RWPE2 (cell line): ENCODE measurements around the gene SMAD3.
"Not testable (repeated sequence)": the region's sequence is repeated elsewhere in the genome, so short reads cannot be mapped to it uniquely, and the experiment has no call there.

Experiments used
- ATAC-seq: fragments of 200-7000 bp; cut with Tn5 transposase; 3 replicates; pipeline ENCODE4 v1.9.1; 2021; ENCODE audit warnings: low read depth
- DNase-seq: peaks from one replicate; pipeline ENCODE4 v3.0.0-alpha.2; 2020; ENCODE audit warnings: low spot score
- H3K27ac ChIP-seq: fragments of 450-650 bp; 2 replicates; pipeline ENCODE4 v1.5.1; 2017; ENCODE audit warnings: mild to moderate bottlenecking; ENCODE audit not compliant: poor library complexity, severe bottlenecking
- H3K27me3 ChIP-seq: fragments of 250-450 bp; sonication (Bioruptor Pico); 2 replicates; pipeline ENCODE4 v1.5.1; 2021; ENCODE audit warnings: mild to moderate bottlenecking, moderate library complexity; ENCODE audit not compliant: insufficient read depth, poor library complexity, severe bottlenecking
- H3K36me3 ChIP-seq: fragments of 250-450 bp; sonication (Bioruptor Pico); 2 replicates; pipeline ENCODE4 v1.5.1; 2020; ENCODE audit warnings: low read depth, mild to moderate bottlenecking, moderate library complexity
- H3K4me1 ChIP-seq: fragments of 250-450 bp; sonication (Bioruptor Pico); 2 replicates; pipeline ENCODE4 v1.5.1; 2021; ENCODE audit warnings: mild to moderate bottlenecking, moderate library complexity; ENCODE audit not compliant: insufficient read depth, poor library complexity, severe bottlenecking
- H3K4me3 ChIP-seq: fragments of 250-450 bp; sonication (Bioruptor Pico); 2 replicates; pipeline ENCODE4 v1.5.1; 2021; ENCODE audit warnings: mild to moderate bottlenecking, moderate library complexity; ENCODE audit not compliant: severe bottlenecking
- H3K9me3 ChIP-seq: fragments of 250-450 bp; sonication (Bioruptor Pico); 2 replicates; pipeline ENCODE4 v1.5.1; 2021; ENCODE audit warnings: mild to moderate bottlenecking, moderate library complexity; ENCODE audit not compliant: severe bottlenecking
- TF ChIP-seq, protein P1 (sequence below): fragments of 450-650 bp; IDR thresholded peaks from one replicate; pipeline ENCODE4 v1.5.1; 2017; ENCODE audit warnings: mild to moderate bottlenecking, moderate library complexity; ENCODE audit not compliant: poor library complexity, severe bottlenecking

SMAD3 gene

DNA sequence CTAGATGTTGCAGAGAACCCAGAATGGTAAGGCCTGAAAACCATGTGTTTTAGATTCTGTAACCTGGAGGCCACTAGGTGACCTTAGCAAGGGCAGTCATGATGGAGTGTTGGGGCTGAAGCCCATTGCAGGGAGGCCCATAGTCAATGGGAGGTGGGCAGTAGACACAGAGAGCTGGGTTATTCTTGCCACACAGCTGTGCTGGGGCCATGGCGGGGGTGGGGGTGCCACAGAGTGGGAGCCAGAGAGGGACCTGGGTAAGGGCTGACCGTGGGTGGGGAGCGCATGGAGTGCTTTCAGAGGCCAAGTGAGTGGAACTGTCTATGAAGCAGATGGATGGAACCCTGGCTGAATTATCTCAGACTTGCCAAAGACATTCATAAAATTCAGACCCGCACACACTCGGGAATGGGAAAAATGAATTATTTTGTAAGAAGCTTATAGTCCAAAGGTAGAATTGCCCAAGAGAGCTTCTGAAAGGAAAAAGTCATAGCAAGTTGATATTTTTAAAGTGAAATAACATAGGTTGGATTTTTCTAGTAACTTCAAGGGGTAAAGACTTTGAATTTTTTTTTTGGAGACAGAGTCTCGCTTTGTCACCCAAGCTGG is 53.9 kb downstream of the SMAD3 start:
- Histone ChIP-seq H3K4me3 (no peak overlapping the region), H3K27me3 (no peaks in the 10 kb centered on the region), H3K36me3 (peaks cover 4% of the 10 kb centered on the region; the same call in 1 of the 2 replicates), H3K4me1 (peaks cover 77% of the 10 kb centered on the region), H3K9me3 (no peaks in the 10 kb centered on the region), H3K27ac (peak overlapping the region; percentile 97)
- TF ChIP-seq, protein P1, sequence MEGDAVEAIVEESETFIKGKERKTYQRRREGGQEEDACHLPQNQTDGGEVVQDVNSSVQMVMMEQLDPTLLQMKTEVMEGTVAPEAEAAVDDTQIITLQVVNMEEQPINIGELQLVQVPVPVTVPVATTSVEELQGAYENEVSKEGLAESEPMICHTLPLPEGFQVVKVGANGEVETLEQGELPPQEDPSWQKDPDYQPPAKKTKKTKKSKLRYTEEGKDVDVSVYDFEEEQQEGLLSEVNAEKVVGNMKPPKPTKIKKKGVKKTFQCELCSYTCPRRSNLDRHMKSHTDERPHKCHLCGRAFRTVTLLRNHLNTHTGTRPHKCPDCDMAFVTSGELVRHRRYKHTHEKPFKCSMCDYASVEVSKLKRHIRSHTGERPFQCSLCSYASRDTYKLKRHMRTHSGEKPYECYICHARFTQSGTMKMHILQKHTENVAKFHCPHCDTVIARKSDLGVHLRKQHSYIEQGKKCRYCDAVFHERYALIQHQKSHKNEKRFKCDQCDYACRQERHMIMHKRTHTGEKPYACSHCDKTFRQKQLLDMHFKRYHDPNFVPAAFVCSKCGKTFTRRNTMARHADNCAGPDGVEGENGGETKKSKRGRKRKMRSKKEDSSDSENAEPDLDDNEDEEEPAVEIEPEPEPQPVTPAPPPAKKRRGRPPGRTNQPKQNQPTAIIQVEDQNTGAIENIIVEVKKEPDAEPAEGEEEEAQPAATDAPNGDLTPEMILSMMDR = no peak
- DNase-seq = no peak
- ATAC-seq = no peak

DNA sequence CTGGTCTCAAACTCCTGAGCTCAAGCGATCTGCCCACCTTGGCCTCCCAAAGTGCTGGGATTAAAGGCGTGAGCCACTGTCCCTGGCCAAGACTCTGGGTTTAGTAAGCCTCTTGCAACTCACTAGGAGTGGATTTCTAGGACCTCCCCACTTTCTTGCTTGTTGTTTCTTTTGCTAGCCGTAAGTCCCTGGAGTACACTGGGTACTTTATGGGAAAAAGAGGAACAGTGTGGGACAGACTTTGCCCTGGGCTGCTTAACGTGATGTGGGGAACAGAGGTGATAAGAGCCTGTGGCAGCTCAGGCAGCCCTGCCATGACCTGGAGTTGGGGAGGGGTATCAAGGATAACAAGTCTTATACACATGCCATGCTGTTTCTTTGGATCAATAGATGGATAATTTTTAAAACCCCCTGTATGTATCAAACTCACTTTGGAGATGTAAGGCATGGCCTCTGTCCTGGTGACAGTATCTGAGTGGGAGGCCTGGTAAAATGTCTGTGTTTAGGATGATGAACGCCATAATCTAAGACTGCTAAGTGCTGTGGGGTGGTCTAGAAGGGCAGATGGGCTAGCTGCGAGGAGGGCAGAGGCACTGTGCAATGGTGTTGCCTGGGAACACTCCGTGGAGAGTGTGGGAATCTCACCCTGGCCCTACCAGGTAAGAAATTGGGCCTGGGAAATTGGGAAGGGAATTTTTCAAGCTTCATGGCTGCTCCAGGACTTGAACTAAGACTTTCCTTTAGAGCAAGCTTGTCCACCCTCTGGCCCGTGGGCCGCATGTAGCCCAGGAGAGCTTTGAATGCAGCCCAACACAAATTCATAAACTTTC is 54.8 kb downstream of the SMAD3 start:
- TF ChIP-seq, protein P1 = no peak
- H3K27me3 ChIP-seq = no peaks in the 10 kb centered on the region
- H3K4me3 ChIP-seq = no peak overlapping the region
- H3K4me1 ChIP-seq = peaks cover 86% of the 10 kb centered on the region
- peak overlapping the region; percentile 97 for H3K27ac ChIP-seq
- peaks cover 4% of the 10 kb centered on the region; the same call in 1 of the 2 replicates for H3K36me3 ChIP-seq
- no peak for ATAC-seq
- no peak for DNase-seq
- H3K9me3 ChIP-seq = no peaks in the 10 kb centered on the region

DNA sequence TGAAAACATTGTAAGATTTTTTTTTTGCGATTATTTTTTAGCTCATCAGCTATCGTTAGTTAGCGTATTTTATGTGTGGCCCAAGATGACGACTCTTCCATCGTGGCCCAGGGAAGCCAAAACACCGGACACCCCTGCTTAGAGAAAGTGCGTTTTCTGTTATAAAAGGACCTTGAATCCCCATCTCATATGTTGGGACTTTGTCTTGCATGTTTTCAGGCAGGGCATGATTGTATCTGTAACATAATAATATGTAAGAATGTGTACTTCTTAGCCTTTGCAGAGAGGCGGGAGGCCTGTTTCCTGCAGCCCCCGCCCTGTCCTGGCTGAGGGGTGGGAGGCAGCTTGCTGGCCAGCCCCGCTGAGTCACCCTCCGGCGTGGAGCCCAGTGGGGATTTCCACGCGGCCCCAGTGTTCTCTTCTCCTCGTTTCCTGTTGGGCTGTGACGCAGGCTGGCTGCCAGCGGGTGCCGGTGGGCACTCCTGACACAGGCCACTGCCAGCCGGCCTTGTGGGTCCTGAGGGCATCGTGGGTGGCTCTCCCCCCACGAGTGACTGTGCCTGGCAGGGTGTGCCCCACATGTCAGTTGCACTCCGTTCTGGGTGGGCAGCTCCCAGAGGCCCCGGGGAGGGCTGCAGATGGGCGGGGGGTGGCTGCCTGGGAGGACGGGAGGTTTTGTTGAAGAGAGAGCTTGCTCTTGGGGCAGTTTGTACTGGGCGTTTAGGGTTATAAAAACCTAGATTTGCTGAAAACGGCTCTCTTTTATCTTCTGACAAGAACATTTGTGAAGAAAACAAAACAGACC is 55.6 kb downstream of the SMAD3 start:
- peak; percentile 46 for ATAC-seq
- H3K27me3 ChIP-seq = no peaks in the 10 kb centered on the region
- TF ChIP-seq, protein P1 = no peak
- peak overlapping the region; percentile 97 for H3K27ac ChIP-seq
- DNase-seq = peak; percentile 94
- no peak overlapping the region for H3K4me3 ChIP-seq
- H3K36me3 ChIP-seq = peaks cover 4% of the 10 kb centered on the region; the same call in 1 of the 2 replicates
- no peaks in the 10 kb centered on the region for H3K9me3 ChIP-seq
- peaks cover 87% of the 10 kb centered on the region for H3K4me1 ChIP-seq

DNA sequence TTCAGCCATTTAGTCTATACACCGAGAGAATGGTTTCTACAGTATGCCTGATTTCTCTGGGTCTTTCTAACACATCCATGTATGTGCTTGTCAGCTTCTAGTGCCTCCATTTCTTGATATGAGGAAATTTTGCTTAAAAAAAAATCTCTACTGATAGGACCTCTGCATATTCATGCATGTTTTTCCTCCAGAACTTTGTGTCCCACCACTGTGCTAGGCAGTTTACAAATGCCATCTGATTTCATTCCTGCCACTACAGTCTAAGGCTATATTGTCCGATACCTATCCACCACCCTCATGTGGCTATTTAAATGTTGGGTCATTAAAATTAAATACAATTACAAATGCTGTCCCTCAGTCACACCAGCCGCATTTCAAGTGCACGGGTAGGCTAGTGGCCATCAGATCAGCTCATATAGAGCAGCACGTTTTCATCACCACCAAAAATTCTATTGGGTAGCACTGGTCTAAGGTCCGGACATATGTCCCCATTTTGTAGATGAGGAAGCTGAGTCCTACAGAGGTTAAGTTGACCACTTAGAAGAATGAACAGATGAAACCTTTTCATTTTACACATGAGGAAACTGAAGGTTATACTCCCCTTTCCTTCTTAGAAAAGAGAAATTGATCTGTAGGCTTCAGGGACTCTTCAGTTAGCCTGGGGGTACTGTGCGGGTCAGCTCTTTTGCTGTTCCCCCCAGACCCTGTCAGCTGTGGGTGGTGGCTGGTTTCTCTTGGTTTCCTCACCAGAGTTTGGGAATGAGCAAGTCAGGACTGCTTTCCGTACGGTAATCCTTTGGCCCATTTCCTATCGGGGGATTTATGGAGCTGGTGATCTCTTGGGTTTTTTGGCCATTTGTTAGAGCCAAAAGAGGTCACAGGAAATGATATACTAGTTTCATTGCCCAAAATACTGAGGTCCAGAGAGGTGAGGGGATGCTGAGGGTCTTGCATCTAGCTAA is 56.5 kb downstream of the SMAD3 start:
- no peaks in the 10 kb centered on the region for H3K27me3 ChIP-seq
- H3K27ac ChIP-seq = peak overlapping the region; percentile 97
- H3K36me3 ChIP-seq = peaks cover 8% of the 10 kb centered on the region; the same call in 1 of the 2 replicates
- TF ChIP-seq, protein P1 = no peak
- H3K4me3 ChIP-seq = no peak overlapping the region
- ATAC-seq = no peak
- DNase-seq = no peak
- no peaks in the 10 kb centered on the region for H3K9me3 ChIP-seq
- peaks cover 87% of the 10 kb centered on the region for H3K4me1 ChIP-seq

DNA sequence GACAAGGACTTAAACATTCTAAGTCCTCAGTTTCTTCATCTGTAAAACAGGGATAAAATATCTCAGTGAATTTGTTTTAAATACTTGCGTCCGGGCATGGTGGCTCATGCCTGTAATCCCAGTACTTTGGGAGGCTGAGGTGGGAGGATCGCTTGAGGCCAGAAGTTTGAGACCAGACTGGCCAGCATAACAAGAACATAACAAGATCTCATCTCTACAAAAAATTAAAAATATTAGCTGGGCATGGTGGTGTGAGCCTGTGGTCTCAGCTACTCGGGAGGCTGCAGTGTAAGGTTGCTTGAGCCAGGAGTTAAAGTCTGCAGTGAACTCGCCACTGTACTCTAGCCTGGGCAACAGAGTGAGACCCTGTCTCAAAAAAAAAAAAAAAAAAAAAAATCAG is 57.4 kb downstream of the SMAD3 start:
- H3K9me3 ChIP-seq, DNase-seq, H3K4me3 ChIP-seq, H3K27me3 ChIP-seq, ATAC-seq: not testable (repeated sequence)
- Histone ChIP-seq H3K27ac (peak overlapping the region; percentile 97), H3K36me3 (peaks cover 15% of the 10 kb centered on the region; the same call in 1 of the 2 replicates), H3K4me1 (peaks cover 87% of the 10 kb centered on the region)

DNA sequence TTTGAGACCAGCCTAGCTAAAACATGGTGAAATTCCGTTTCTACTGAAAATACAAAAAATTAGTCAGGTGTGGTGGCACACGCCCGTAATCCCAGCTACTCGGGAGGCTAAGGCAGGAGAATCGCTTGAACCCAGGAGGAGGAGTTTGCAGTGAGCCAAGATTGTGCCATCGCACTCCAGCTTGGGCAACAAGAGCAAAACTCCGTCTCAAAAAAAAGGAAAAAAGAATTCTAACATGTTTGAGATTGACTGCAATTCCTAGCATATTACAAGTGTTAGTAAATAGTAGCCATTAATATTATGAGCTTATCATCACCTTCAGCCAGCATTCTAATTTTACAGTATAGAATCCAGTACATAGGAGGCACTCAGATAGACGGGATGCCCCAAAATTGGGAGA is 57.9 kb downstream of the SMAD3 start:
- H3K9me3 ChIP-seq, H3K27me3 ChIP-seq, H3K4me3 ChIP-seq, ATAC-seq, DNase-seq: not testable (repeated sequence)
- Histone ChIP-seq H3K27ac (peak overlapping the region; percentile 97), H3K4me1 (peaks cover 87% of the 10 kb centered on the region), H3K36me3 (peaks cover 16% of the 10 kb centered on the region; the same call in 1 of the 2 replicates)
